COLO829 (cell line): Measurements from ENCODE around the gene PCNT.
A peak's percentile ranks its signal among the peaks of the same experiment; 100 is the strongest.
"Not testable (repeated sequence)": the region's sequence is repeated elsewhere in the genome, so short reads cannot be mapped to it uniquely, and the experiment has no call there.

Experiments used
- DNase-seq: peaks from one replicate; pipeline ENCODE4 v3.0.0; 2012; ENCODE audit warnings: low spot score

PCNT gene

DNA sequence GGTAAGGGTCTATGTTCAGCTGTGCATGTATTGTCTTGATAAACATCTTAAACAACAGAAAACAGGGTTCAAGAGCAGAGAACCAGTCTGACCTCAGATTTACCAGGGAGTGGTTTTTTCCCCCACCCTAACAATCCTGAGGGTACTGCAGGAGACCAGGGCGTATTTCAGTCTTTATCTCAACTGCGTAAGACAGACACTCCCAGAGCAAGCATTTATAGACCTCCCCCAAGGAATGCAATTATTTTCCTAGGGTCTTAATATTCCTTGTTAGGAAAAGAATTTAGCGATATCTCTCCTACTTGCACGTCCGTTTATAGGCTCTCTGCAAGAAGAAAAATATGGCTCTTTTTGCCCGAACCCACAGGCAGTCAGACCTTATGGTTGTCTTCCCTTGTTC, 124.9 kb downstream of the PCNT start:
- not testable (repeated sequence) for DNase-seq

DNA sequence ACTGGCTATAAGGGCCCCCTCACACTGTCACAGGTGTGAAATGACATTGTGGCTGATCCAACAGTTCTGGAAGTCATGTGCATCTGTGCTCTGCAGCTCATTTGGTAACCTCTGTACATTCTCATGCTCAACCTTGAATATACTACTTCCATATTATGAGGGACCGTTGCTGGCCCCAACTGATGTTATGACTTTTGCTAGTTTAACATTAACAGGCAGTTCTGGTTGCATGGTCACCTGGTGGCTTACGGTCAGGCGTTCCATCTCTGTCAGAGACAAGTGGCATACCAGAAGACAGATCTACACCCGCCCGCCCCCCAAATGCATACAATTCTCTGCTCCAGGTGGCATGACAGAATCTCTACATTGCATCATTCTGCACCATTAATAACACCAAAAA, 128.8 kb downstream of the PCNT start:
- no peak for DNase-seq

DNA sequence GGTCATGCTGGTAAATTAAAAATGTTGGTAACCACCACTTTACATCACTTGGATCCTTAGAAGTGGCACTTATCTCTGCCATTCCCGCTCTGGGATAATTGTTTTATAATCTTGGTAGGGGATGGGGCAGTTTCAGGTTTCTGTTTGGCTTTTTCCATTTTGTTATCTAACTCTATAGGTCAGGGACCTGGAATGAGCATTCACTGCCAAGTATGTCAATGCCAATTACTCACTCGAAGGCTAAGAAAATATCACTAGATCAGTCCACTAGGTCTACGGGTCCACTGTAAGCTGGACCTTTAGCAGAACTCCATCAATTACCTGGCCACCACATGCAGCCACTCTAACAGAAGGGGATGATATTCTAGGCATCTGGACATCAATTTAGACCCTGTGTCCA, 130.2 kb downstream of the PCNT start:
- no peak for DNase-seq

DNA sequence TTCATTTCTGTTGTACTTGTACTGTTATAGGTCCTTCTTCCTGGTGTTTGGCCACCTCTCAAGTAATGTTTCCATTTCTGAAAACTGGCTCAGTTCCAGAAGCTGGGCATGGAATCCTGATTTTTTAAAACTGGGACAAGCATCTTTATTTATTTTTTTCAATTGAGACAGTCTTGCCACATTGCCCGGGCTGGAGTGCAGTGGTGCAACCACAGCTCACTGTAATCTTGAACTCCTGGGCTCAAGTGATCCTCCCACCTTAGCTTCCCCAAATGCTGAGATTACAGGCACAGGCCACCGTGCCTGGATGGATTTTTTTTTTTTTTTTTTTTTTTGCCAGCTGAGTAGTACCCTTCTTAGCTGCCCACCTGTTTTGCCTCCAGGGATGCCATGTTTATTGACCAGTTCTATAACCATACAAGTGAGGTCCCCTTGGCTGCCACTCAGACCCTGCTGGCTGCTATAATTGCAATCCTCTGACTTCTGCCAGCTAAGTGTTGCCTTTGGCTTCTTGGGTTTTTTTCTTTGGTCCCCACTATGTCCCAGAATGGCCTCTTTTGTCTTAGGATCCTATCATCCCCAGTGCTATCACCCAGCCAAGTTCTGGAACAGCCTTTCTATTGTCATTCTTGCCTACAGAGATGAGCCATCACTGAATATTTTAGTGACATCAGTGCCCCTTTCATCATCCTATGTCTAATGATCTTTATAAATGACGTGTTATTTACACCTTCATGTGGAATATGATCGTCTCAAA, 130.9 kb downstream of the PCNT start:
- peak; percentile 62 for DNase-seq

DNA sequence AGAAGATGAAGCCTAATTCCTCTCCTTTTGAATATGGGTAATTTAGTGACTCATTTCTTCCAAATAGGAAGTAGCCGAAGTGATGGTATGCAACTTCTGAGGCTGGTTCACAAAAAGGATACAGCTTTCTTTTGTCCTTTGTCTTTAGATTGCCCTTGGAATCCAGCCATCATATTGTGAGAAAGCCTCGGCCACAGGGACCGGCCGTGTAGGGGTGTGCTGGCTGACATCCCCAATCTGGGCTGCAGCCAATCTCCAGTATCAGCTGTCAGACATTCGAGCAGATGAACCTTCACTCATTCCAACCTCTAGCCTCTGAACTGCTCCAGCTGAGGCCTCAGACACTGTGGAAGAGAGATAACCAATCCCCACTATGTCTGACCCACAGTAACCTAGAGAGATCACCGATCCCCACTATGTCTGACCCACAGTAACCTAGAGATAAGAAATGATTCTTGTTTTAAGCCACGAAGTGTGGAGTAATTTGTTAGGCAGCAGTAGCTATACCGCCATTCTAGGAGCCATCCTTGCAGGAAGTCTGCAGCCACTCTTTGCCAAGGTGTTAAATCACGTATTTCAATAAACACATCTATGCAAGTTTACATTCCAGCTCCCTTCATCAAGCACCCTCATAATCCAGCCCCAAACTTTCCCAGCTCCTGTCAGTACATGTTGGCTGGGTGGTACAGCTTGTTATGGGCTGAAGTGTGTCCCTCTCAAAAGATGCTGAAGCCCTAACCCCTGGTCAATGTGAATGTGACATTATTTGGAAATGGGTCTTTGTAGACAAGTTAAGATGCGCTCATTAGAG, 131.8 kb downstream of the PCNT start:
- DNase-seq, result peak; percentile 92

DNA sequence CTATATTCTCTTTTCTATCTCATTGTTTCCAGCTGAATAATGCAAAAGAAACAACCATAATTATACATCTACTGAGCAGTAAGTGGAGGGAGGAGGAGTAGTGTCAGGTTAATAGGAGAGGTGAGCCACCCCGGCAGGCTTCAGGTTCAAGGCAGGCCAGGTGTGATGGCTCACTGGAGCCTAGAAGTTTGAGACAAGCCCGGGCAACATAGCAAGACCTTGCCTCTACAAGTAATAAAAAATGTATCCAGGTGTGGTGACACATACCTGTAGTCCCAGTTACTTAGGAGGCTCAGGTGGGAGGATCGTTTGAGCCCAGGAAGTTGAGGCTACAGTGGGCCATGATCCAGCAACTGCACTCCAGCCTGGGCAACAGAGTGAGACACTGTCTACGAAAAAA, 132.8 kb downstream of the PCNT start:
- DNase-seq, result no peak

DNA sequence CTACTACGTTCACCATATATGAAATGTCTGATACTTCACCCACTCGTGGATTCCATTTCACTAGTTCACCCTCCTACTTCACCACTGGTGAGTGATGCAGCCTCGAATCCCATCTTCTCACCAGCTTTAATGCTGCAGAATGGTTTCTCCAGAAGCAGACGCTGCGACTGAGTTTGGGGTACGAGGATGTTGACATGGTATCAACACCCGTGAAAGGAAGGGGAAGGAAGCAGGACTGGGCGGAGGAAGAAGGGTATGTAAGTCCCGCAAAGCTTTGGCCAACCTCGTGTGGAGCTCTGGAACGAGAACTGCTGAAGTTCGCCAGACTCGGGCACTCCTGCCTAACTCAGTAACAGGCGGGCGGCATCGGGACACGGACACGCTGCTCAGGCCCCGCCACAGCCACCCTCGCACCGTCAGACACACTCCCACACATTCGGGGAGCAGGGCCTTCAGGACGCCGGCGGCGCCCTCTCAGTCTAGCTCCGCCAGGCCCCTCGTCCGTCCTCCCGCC, 133.9 kb downstream of the PCNT start:
- DNase-seq, result no peak

DNA sequence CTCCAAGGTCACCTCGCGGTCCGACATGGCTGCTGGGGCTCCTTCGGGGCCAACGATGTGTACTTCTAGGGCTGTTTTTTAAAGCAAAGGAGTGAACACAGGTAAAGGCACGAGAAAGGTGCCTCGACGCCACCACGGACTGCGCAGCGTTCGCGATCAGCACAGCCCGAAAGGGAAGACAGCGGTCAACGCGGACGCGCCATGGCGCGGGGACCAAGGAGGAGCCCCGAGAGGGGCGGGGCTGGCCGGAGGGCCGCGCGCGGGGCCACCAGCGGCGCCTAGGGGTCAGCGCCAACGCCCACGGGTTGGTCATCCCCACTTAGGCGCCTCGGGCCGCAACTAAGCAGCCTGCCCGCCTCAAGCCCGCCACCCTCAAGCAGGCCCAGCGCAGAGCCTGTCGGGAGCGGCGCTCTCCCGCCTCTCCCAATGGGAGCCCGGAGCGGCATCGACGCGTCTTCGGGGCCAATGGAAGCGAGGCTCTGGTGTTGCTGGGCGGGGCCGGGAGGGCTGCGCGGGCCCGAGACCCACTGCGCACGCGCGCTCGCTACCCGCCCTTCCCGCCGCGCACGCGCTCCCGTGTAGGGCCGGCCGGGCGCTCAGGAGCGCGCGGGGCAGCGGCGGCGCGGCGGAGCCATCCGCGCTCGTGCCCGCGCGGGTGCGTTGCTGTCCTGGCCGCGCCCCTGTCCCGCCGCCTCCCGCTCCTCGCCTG, 134.5 kb downstream of the PCNT start, which contains the start of gene DIP2A:
TSS of gene DIP2A (plus strand) at position 577 of the 709 bp plus-strand sequence. CDS start 241 bp downstream, outside the sequence.
- peak; percentile 99 for DNase-seq

DNA sequence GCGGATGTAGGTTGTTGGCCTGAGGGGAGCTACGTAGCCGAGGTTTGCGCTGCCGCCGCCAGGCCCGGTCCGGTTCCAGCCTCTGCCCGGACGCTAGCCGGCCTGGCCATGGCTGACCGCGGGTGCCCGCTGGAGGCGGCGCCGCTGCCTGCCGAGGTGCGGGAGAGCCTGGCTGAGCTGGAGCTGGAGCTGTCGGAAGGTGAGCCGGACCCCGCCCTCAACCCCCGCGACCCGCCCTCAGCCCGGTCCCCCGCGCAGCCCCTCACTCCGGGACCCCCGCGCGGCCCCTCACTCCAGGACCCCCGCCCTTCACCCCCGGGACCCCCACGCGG, 135.0 kb downstream of the PCNT start:
- DNase-seq, result no peak

DNA sequence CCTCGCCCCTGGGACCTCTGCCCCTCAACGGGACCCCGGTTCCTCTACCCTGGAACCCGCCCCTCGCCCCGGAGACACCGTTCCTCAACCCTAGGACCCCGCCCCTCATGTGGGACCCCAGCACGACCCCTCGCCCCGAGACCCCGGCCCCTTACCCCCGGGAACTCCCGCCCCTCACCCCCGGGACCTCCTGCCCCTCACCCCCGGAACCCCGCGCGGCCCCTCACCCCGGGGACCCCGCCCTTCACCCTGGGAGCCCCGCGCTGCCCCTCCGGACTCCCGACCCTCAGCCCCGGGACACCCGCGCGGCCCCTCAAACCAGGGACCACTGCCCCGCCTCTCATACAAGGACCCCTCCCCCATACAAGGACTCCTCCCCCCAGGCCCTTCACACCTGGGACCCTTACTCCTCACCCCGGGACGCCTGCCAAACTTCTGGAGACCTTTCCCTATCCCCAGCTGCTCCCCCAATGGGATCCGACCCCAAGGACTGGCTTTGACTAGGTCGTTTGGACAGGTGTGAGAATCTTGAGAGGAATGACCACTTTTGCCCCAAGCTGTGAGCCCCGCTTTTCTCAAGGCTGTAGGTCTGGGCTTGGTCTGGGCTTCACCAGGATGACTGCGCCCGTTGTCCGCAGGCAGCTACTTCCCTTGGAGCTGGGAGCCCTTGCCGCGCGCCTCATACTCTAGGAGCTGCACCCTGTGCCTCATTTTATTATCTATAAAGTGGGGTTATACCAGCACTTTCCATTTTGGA, 135.6 kb downstream of the PCNT start:
- no peak for DNase-seq

DNA sequence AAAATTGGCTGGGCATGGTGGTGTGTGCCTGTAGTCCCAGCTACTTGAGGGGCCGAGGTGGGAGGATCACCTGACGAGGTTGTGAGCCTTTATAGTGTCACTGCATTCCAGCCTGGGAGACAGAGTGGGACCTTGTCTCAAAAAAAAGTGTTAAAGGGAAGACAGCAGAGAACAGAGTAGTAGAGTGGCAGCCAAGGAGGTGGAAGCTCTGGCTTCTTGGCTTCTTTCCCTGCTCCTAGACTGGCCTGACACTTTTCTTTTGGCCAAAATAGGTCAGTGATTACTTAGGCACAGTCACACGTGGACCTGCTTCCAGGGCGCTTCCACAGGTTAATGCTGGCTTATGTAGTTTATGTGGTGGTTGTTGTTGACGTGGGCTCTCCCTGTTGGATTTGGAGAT, 138.0 kb downstream of the PCNT start:
- DNase-seq, result no peak

DNA sequence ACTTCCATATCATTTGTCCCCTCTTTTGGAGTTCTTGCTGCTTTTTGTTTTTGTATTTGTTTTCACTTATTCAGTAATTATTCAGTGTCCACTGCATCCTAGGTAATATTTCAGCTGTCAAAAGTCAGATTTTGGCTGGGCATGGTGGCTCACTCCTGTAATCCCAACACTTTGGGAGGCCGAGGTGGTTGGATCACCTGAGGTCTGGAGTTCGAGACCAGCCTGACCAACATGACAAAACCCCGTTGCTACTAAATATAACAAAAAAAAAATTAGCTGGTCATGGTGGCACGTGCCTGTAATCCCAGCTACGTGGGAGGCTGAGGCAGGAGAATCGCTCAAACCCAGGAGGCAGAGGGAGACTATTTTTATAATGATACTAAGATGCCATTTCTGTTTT, 141.2 kb downstream of the PCNT start:
- DNase-seq, result not testable (repeated sequence)

DNA sequence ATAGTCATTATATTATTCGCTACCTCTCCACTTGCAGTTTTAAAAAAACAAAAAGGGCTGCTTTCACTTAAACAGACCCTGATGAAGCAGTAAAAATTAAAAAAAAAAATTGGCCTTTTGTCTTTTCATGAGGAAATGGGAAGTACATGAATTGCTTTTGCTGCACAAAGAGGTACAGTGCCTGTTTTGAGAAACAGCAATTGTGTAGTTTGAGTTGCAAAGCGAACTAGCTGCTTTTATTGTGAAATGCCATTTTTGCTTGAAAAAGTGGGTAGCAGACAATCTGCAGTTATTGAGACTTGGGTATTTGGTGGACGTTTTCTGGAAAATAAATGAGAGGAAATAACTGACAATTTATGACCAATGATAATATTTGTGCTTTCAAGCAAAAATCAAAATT, 141.7 kb downstream of the PCNT start:
- DNase-seq, result no peak

DNA sequence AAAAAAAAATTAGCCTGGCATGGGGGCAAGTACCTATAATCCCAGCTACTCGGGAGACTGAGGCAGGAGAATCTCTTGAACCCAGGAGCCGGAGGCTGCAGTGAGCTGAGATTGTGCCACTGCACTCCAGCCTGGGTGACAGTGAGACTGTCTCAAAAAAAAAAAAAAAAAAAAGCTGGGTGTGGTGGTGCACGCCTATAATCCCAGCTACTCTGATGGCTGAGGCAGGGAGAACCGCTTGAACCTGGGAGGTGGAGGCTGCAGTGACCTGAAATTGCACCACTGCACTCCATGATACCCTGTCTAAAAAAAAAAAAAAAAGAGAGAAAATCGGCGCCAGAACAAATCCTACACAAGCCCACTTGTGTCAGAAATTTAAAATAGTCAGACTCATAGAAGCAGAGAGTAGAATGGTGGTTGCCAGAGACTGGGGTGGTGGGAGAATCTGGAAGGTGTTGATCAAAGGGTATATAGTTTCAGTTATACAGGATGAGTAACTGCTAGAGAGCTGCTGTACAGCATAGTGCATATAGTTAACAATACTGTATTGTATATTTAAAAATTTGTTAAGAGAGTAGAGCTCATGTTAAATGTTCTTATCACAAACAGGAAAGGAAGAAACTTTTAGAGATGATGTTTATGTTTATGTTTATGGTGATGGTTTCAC, 144.3 kb downstream of the PCNT start:
- no peak for DNase-seq

DNA sequence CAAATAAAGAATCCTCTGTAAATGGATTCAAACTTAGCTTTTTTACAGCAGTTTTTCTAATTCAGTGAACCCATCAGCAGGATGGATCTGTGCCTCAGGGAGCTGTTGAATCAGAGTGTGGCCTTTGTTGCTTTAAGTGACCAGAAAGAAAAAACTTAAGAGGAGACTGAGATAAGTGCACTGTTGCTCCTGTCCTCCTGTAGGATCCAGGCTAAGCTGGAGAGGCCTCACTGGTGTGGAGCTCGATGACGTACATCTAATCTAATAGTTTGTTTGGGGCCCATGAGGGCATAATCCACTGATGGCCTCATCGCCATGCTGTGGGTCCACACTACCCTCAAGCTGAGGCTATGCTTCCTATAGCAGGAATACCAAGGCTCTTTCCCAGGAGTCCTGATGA, 145.3 kb downstream of the PCNT start:
- DNase-seq, result no peak

DNA sequence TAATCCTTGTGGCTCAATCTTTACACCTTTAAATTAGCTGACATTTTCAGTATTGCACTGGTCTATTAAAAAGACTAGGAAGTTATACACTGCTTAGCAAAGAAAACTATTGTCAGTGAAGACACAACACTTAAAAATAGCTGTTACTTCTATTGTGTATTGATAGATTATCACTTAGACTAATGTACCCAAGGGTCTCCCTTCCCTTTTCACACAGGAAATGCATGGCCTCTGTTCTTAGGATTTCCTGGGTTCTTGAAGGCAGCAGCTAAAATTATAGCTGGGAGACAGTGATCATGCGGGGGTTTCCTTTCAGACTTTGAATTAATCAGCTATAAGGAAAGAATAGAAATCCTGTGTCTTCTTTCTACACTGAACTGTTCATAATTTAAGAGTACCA, 147.6 kb downstream of the PCNT start:
- no peak for DNase-seq

DNA sequence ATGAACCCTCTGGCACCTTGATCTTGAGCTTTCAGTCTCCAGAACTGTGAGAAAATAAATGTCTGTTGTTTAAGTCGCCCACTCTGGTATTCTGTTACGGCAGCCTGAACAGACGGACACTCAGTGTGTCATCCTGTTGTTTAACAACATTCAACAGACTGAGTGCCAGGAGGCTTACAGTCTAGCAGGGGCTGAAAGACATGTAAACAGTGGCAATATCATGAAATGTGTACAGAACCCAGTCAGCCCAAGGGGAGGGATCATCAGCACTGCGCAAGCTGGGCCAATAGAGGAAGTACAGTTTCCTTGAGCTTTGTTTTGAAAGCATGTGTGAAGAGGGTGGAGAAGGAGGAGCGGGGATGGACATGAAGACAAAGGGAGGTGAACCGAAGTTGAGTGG, 148.3 kb downstream of the PCNT start:
- DNase-seq, result no peak

DNA sequence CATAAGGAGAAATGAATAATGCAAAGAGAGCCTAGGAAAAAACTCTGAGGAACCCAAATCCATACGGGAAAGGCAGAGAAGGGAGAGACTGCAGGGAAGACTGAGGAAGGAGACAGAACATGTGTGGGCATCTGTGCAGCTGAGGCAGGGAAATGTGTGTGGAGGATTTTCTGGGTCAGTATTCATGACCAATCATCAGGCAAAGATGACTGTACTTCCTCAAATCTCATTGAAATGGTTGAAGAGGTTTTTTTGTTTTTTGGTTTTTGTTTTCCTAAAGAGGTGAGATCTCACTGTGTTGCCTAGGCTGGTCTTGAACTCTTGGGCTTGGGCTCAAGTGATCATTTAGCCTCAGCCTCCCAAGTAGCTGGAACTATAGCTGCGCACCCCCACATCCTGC, 150.4 kb downstream of the PCNT start:
- DNase-seq, result no peak

DNA sequence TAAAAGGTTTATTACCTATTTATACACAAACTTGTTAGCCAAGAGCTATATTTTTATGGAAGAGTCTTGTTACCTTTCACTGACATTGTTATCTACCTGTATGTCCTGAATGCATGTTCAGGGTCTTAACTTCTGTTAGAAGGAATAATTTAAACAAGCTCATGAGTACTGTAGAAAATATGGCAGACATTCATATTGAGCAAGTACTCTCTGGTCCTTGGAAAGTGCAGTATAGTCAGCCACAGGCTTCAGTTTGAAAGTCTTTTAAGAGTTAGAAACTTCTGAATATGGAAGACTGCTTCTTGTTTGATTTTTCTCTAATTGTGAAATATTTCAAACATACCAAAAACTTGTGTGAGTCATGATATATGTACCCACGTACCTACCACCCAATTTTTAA, 151.3 kb downstream of the PCNT start:
- no peak for DNase-seq

DNA sequence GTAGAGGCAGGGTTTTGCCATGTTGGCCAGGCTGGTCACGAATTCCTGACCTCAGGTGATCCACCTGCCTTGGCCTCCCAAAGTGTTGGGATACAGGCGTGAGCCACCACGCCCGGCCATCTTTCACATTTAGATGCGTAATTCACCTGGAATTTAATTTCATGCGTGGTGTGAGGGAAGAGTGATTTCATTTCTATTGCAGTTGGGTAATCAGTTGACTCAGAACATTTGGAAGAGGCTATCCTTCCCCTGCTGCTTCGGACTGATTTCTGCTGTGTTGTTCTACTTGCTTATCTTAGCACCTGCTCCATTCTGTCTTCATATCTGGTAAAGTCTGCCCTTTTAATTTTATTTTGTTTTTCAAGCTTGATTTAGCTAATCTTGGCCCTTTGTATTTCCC, 153.8 kb downstream of the PCNT start:
- no peak for DNase-seq

DNA sequence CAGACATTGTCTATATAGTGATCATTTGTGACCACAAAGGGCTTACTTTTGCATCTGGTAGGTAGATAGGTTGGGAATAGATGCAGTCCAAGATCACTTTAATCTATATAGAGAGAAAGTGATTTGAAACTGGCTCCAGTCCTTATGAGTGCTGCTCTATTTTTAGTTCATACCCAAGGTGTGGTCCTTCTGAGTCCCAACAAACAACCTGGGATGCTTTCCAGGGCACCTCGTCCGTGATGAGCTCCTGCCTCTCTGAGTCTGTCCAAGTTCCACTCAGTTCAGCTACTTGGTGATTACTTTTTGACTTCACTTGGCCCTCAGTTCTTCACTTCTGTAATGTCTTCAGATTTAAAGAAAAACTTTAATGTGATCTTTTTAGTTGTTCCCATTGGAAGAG, 155.0 kb downstream of the PCNT start:
- no peak for DNase-seq
